Measurements from ENCODE around the gene NCKAP5. TPM values are rescaled to one million over a fixed set of nuclear protein-coding genes. Genes with fewer than 3 reads are reported as not detected.

NCKAP5 gene
- total and polyA plus RNA-seq, 2 experiments from 2014 or later, result 2.2 to 5.5 TPM

GRCh38 chr2:133462811-133463210 lies 105.5 kb downstream of the NCKAP5 start:
- no peak overlapping the region for H3K27ac ChIP-seq
- H3K4me3 ChIP-seq, result no peak overlapping the region
- DNase-seq (ENCODE audit: low spot score), result no peak
- 66% methylated on average over 6 of the region's 6 CpGs for WGBS (ENCODE audit: low lambda C conversion rate, missing lambda C conversion rate)
- no peaks in the 10 kb centered on the region for H3K79me2 ChIP-seq
- no peaks in the 10 kb centered on the region for H3K9me2 ChIP-seq (replicated peaks; ENCODE audit: insufficient read depth)
- H4K20me1 ChIP-seq (ENCODE audit: insufficient read depth, poor library complexity, severe bottlenecking), result no peaks in the 10 kb centered on the region
- TF ChIP-seq EZH2 (IDR thresholded peaks at IDR 0.05; ENCODE audit: borderline replicate concordance), result no peak
- TF ChIP-seq EZH2phosphoT487 (IDR thresholded peaks at IDR 0.05; ENCODE audit: low read depth, severe bottlenecking, unreplicated experiment), result no peak
- TF ChIP-seq, protein P1, sequence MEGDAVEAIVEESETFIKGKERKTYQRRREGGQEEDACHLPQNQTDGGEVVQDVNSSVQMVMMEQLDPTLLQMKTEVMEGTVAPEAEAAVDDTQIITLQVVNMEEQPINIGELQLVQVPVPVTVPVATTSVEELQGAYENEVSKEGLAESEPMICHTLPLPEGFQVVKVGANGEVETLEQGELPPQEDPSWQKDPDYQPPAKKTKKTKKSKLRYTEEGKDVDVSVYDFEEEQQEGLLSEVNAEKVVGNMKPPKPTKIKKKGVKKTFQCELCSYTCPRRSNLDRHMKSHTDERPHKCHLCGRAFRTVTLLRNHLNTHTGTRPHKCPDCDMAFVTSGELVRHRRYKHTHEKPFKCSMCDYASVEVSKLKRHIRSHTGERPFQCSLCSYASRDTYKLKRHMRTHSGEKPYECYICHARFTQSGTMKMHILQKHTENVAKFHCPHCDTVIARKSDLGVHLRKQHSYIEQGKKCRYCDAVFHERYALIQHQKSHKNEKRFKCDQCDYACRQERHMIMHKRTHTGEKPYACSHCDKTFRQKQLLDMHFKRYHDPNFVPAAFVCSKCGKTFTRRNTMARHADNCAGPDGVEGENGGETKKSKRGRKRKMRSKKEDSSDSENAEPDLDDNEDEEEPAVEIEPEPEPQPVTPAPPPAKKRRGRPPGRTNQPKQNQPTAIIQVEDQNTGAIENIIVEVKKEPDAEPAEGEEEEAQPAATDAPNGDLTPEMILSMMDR (IDR thresholded peaks at IDR 0.05; ENCODE audit: poor library complexity), result no peak
- H2AFZ ChIP-seq, result no peak overlapping the region
- H3K4me1 ChIP-seq (ENCODE audit: insufficient read depth), result no peaks in the 10 kb centered on the region
- no peak overlapping the region for H3K4me2 ChIP-seq
- H3K36me3 ChIP-seq (replicated peaks; ENCODE audit: insufficient read depth, low read depth), result no peaks in the 10 kb centered on the region
- no peaks in the 10 kb centered on the region for H3K27me3 ChIP-seq
- no peaks in the 10 kb centered on the region for H3K9me3 ChIP-seq (ENCODE audit: low read depth)

DNA sequence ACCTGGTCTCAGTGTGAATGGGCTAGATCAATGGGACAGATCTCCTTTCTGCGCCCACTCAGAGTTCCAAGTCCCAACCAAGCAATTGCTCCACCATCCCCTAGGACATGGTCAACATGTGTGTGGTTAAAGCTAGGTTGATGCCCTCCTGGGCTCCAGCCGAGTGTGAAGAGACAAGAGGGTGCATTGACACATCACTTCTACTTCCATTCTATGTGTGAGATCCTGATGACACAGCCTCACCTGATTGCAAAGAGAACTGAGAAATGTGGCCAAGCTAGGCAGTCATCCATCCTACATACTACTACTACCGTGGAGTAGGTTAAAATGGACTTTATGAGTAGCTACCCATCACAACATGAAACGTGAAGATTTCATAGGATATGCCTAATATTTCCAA lies 106.8 kb downstream of the NCKAP5 start:
- no peaks in the 10 kb centered on the region for H4K20me1 ChIP-seq (ENCODE audit: insufficient read depth, poor library complexity, severe bottlenecking)
- no peaks in the 10 kb centered on the region for H3K27me3 ChIP-seq
- no peak for DNase-seq (ENCODE audit: low spot score)
- no peaks in the 10 kb centered on the region for H3K79me2 ChIP-seq
- H3K36me3 ChIP-seq (replicated peaks; ENCODE audit: insufficient read depth, low read depth), result no peaks in the 10 kb centered on the region
- H3K4me3 ChIP-seq, result no peak overlapping the region
- TF ChIP-seq EZH2phosphoT487 (IDR thresholded peaks at IDR 0.05; ENCODE audit: low read depth, severe bottlenecking, unreplicated experiment) (no peak), EZH2 (IDR thresholded peaks at IDR 0.05; ENCODE audit: borderline replicate concordance) (no peak)
- TF ChIP-seq, protein P1 (IDR thresholded peaks at IDR 0.05; ENCODE audit: poor library complexity), result no peak
- H3K9me3 ChIP-seq (ENCODE audit: low read depth), result no peaks in the 10 kb centered on the region
- H3K27ac ChIP-seq, result no peak overlapping the region
- WGBS (ENCODE audit: low lambda C conversion rate, missing lambda C conversion rate), result 83% methylated on average over 4 of the region's 4 CpGs
- no peak overlapping the region for H3K4me2 ChIP-seq
- no peaks in the 10 kb centered on the region for H3K4me1 ChIP-seq (ENCODE audit: insufficient read depth)
- H3K9me2 ChIP-seq (replicated peaks; ENCODE audit: insufficient read depth), result no peaks in the 10 kb centered on the region
- H2AFZ ChIP-seq, result no peak overlapping the region

- Histone ChIP-seq H4K20me1 (ENCODE audit: insufficient read depth, poor library complexity, severe bottlenecking) (no peaks in the 10 kb centered on the region), H3K9me2 (replicated peaks; ENCODE audit: insufficient read depth) (no peaks in the 10 kb centered on the region), H3K79me2 (no peaks in the 10 kb centered on the region), H3K4me2 (no peak overlapping the region), H2AFZ (no peak overlapping the region), H3K4me3 (no peak overlapping the region), H3K27me3 (no peaks in the 10 kb centered on the region), H3K4me1 (ENCODE audit: insufficient read depth) (no peaks in the 10 kb centered on the region), H3K9me3 (ENCODE audit: low read depth) (no peaks in the 10 kb centered on the region), H3K27ac (no peak overlapping the region), H3K36me3 (replicated peaks; ENCODE audit: insufficient read depth, low read depth) (no peaks in the 10 kb centered on the region)
- no peak for DNase-seq (ENCODE audit: low spot score)
- WGBS (ENCODE audit: low lambda C conversion rate, missing lambda C conversion rate), result 97% methylated on average over 3 of the region's 3 CpGs
- TF ChIP-seq, protein P1 (IDR thresholded peaks at IDR 0.05; ENCODE audit: poor library complexity), result no peak
- TF ChIP-seq EZH2phosphoT487 (IDR thresholded peaks at IDR 0.05; ENCODE audit: low read depth, severe bottlenecking, unreplicated experiment) (no peak), EZH2 (IDR thresholded peaks at IDR 0.05; ENCODE audit: borderline replicate concordance) (no peak)
These were observed 108.7 kb downstream of the NCKAP5 start for GRCh38 chr2:133459590-133459989.

DNA sequence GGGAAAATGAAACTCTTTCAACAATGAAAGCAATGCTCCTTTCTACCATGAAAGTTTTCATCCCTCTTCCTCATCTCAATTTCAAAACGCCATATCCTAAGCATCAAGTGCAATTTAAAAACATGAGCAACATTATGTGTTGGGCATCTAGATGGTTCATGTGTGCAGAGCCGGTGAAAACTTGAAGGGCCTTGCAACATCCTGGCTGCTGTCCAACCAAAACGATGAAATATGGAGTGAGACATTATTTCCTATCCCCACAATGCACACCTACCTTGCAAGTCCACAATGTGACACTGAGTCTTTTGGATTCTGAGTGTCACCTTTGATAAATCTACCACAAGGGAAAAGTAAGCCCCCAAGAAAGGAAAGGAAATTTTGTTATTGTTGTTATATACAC lies 110.0 kb downstream of the NCKAP5 start:
- Histone ChIP-seq H3K79me2 (no peaks in the 10 kb centered on the region), H3K9me3 (ENCODE audit: low read depth) (no peaks in the 10 kb centered on the region), H3K27me3 (no peaks in the 10 kb centered on the region), H3K27ac (no peak overlapping the region), H4K20me1 (ENCODE audit: insufficient read depth, poor library complexity, severe bottlenecking) (no peaks in the 10 kb centered on the region), H3K4me2 (no peak overlapping the region), H3K36me3 (replicated peaks; ENCODE audit: insufficient read depth, low read depth) (no peaks in the 10 kb centered on the region), H2AFZ (no peak overlapping the region), H3K4me3 (no peak overlapping the region), H3K4me1 (ENCODE audit: insufficient read depth) (no peaks in the 10 kb centered on the region), H3K9me2 (replicated peaks; ENCODE audit: insufficient read depth) (no peaks in the 10 kb centered on the region)
- 79% methylated on average over 3 of the region's 3 CpGs for WGBS (ENCODE audit: low lambda C conversion rate, missing lambda C conversion rate)
- no peak for DNase-seq (ENCODE audit: low spot score)
- no peak for TF ChIP-seq EZH2 (IDR thresholded peaks at IDR 0.05; ENCODE audit: borderline replicate concordance)
